CD4-positive, CD25-positive, alpha-beta regulatory T cell (primary cell): ENCODE results near the gene BAD. TPM values are rescaled to one million over a fixed set of nuclear protein-coding genes. Genes with fewer than 3 reads are reported as not detected.

Experiments
- ATAC-seq, 2 donors: fragments of 150-1000 bp; cut with Tn5 transposase; one replicate each; pipeline ENCODE4 v1.10.0; 2021; ENCODE audit warnings: low read depth in 2 of 2, moderate number of reproducible peaks in 2 of 2, moderate library complexity in 1 of 2
- DNase-seq, 3 donors: peaks; one replicate each; pipeline versions ENCODE4 v3.0.0 to v3.0.0-alpha.2; 2012 to 2022; ENCODE audit warnings: mixed read lengths in 1 of 3
- H3K27ac ChIP-seq: one replicate; pipeline ENCODE4 v1.7.0; 2013; ENCODE audit warnings: mild to moderate bottlenecking, low read length; ENCODE audit not compliant: insufficient read depth, poor library complexity, severe bottlenecking
- H3K27me3 ChIP-seq: one replicate; pipeline ENCODE4 v1.7.0; 2013; ENCODE audit warnings: low read length; ENCODE audit not compliant: control insufficient read depth, insufficient read depth
- H3K36me3 ChIP-seq: one replicate; pipeline ENCODE4 v1.7.0; 2013; ENCODE audit warnings: mild to moderate bottlenecking, low read length, moderate library complexity; ENCODE audit not compliant: control insufficient read depth, insufficient read depth
- H3K4me1 ChIP-seq: 2 replicates; pipeline ENCODE4 v1.7.0; 2013; ENCODE audit warnings: mild to moderate bottlenecking, low read length; ENCODE audit not compliant: insufficient read depth, control insufficient read depth, poor library complexity, severe bottlenecking
- H3K4me3 ChIP-seq: one replicate; pipeline ENCODE4 v1.7.0; 2013; ENCODE audit warnings: low read depth, mild to moderate bottlenecking, low read length, moderate library complexity
- H3K9me3 ChIP-seq, 2 experiments: 1 replicate in 1 of 2; 2 replicates in 1 of 2; pipeline ENCODE4 v1.7.0; 2013; ENCODE audit warnings: low read length in 2 of 2, mild to moderate bottlenecking in 1 of 2, moderate library complexity in 1 of 2; ENCODE audit not compliant: control insufficient read depth in 2 of 2
- H3K27ac Mint-ChIP-seq, 3 donors: one replicate each; pipeline ENCODE4 v1.8.0; 2020 to 2022; ENCODE audit warnings: mild to moderate bottlenecking in 3 of 3, mixed read lengths in 3 of 3, moderate library complexity in 2 of 3
- H3K27me3 Mint-ChIP-seq: one replicate; pipeline ENCODE4 v1.8.0; 2022; ENCODE audit warnings: mild to moderate bottlenecking, mixed read lengths
- H3K36me3 Mint-ChIP-seq: one replicate; pipeline ENCODE4 v1.8.0; 2020; ENCODE audit warnings: mixed read lengths
- H3K4me1 Mint-ChIP-seq, 4 donors: one replicate each; pipeline ENCODE4 v1.8.0; 2020 to 2022; ENCODE audit warnings: mixed read lengths in 4 of 4, mild to moderate bottlenecking in 1 of 4
- H3K4me3 Mint-ChIP-seq, 4 donors: one replicate each; pipeline ENCODE4 v1.8.0; 2020 to 2022; ENCODE audit warnings: mild to moderate bottlenecking in 4 of 4, mixed read lengths in 4 of 4, moderate library complexity in 3 of 4
- H3K9me3 Mint-ChIP-seq, 7 donors: one replicate each; pipeline ENCODE4 v1.8.0; 2020 to 2022; ENCODE audit warnings: mixed read lengths in 7 of 7, mild to moderate bottlenecking in 3 of 7, moderate library complexity in 2 of 7
- polyA plus RNA-seq, 4 donors: library from polyadenylated mRNA; unstranded; fragments of 300-500 nt; fragmentation: Illumina TruSeq; gene quantifications; one replicate each; pipeline ENCODE4 v1.2.3, GENCODE V29; 2021
- total RNA-seq: library from RNA; stranded (reverse); gene quantifications from one replicate; pipeline ENCODE4 v1.2.3, GENCODE V29; 2022

The BAD gene
- total and polyA plus RNA-seq, 5 donors from 2014 or later: 25.7 to 50.4 (median 43.8) TPM

- Mint-ChIP-seq H3K9me3 (peaks cover 0 to 2% (median 0%) of the 10 kb centered on the region in 7 donors), H3K4me3 (peak overlapping the region in 1 of 4 donors; percentile 61), H3K36me3 (peaks cover 2% of the 10 kb centered on the region), H3K27me3 (peaks cover 3% of the 10 kb centered on the region), H3K27ac (no peak overlapping the region), H3K4me1 (peaks cover 0 to 10% (median 5%) of the 10 kb centered on the region in 4 donors)
- Histone ChIP-seq H3K9me3 (no peaks in the 10 kb centered on the region), H3K27me3 (no peaks in the 10 kb centered on the region), H3K4me3 (no peak overlapping the region), H3K4me1 (peaks cover 12% of the 10 kb centered on the region), H3K27ac (no peak overlapping the region), H3K36me3 (peaks cover 14% of the 10 kb centered on the region)
- no peak for ATAC-seq
- DNase-seq: no peak
Observed at GRCh38 chr11:64275031-64275800, 9.2 kb downstream of the BAD start.

GRCh38 chr11:64269540-64270220 is 14.8 kb downstream of the BAD start:
- Histone ChIP-seq H3K9me3 (no peaks in the 10 kb centered on the region), H3K4me3 (peak overlapping the region; percentile 84), H3K27ac (peak overlapping the region; percentile 98), H3K36me3 (no peaks in the 10 kb centered on the region), H3K4me1 (peaks cover 27% of the 10 kb centered on the region), H3K27me3 (no peaks in the 10 kb centered on the region)
- Mint-ChIP-seq H3K4me1 (peaks cover 0 to 33% (median 18%) of the 10 kb centered on the region in 4 donors), H3K27ac (peak overlapping the region; percentile 96 to 99 (median 98)), H3K36me3 (no peaks in the 10 kb centered on the region), H3K4me3 (peak overlapping the region; percentile 92 to 97 (median 96)), H3K9me3 (peaks cover 0 to 3% (median 0%) of the 10 kb centered on the region in 7 donors), H3K27me3 (peaks cover 8% of the 10 kb centered on the region)
- peak; percentile 95 to 99 (median 96) for DNase-seq
- ATAC-seq: peak; percentile 72 to 75

- H3K4me3 Mint-ChIP-seq: peak overlapping the region; percentile 92 to 97 (median 96)
- peak in 1 of 3 donors; percentile 58 for DNase-seq
- Histone ChIP-seq H3K36me3 (no peaks in the 10 kb centered on the region), H3K27me3 (no peaks in the 10 kb centered on the region), H3K27ac (peak overlapping the region; percentile 98), H3K4me1 (peaks cover 27% of the 10 kb centered on the region), H3K4me3 (peak overlapping the region; percentile 59), H3K9me3 (no peaks in the 10 kb centered on the region)
- no peaks in the 10 kb centered on the region for H3K36me3 Mint-ChIP-seq
- H3K27me3 Mint-ChIP-seq: peaks cover 8% of the 10 kb centered on the region
- H3K4me1 Mint-ChIP-seq: peaks cover 0 to 33% (median 19%) of the 10 kb centered on the region in 4 donors
- peaks cover 0 to 3% (median 0%) of the 10 kb centered on the region in 7 donors for H3K9me3 Mint-ChIP-seq
- no peak for ATAC-seq
- peak overlapping the region; percentile 77 to 98 (median 95) for H3K27ac Mint-ChIP-seq
Observed at GRCh38 chr11:64268893-64269539, 15.4 kb downstream of the BAD start.

DNA sequence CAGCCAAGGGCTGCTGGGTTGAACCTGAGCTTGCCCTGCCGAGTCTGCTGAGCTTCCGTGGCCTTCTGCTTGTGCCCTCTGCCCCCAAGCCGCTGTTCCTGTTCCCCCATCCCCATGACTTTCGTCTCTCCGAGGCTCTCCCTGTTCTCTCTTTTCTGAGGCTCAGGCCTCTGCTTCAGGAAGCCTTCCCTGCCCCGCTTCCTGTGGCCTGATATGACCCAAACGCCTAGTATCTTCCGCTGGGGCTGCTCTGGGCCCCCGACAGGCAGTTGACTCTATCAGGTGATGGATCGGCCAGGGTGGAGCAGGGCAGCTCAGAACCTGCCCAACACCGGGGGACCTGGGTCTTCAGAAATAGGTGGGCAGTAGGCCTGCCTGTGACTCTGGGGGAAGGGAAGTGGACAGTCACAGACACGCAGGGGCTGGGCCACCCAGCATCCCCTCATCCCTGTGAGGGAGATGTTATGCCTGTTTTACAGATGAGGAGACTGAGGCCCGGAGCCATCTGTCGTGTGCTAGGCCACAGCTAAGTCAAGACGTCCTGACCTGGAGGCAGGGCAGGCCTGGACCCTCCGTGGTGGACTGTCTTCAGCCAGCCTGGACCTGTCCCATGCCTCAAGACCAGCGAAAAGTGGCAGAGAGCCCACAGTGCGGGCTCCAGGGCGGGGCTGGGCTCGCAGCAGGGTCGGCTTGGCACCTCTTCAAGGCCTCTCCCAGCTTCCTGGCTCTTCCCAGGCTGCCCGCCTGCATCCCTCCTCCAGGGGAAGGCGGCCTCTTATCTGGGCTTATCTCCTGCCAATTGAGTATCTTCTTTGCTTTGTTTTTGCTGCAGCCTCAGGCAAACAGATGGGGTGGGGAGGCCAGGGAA is 16.2 kb downstream of the BAD start:
- peaks cover 0 to 3% (median 0%) of the 10 kb centered on the region in 7 donors for H3K9me3 Mint-ChIP-seq
- peaks cover 0 to 33% (median 19%) of the 10 kb centered on the region in 4 donors for H3K4me1 Mint-ChIP-seq
- H3K9me3 ChIP-seq: no peaks in the 10 kb centered on the region
- no peaks in the 10 kb centered on the region for H3K36me3 ChIP-seq
- peak overlapping the region; percentile 98 for H3K27ac ChIP-seq
- no peaks in the 10 kb centered on the region for H3K36me3 Mint-ChIP-seq
- DNase-seq (no peak), ATAC-seq (no peak)
- peak overlapping the region; percentile 59 for H3K4me3 ChIP-seq
- H3K4me1 ChIP-seq: peaks cover 27% of the 10 kb centered on the region
- H3K27me3 ChIP-seq: no peaks in the 10 kb centered on the region
- H3K27me3 Mint-ChIP-seq: peaks cover 8% of the 10 kb centered on the region
- H3K27ac Mint-ChIP-seq: peak overlapping the region; percentile 92 to 98 (median 95)
- H3K4me3 Mint-ChIP-seq: peak overlapping the region; percentile 92 to 97 (median 96)

- peak overlapping the region in 2 of 3 donors; percentile 65 to 77 for H3K27ac Mint-ChIP-seq
- Histone ChIP-seq H3K4me3 (no peak overlapping the region), H3K4me1 (peaks cover 27% of the 10 kb centered on the region), H3K9me3 (no peaks in the 10 kb centered on the region), H3K36me3 (no peaks in the 10 kb centered on the region), H3K27ac (no peak overlapping the region), H3K27me3 (no peaks in the 10 kb centered on the region)
- H3K36me3 Mint-ChIP-seq: no peaks in the 10 kb centered on the region
- H3K9me3 Mint-ChIP-seq: peaks cover 0 to 3% (median 0%) of the 10 kb centered on the region in 7 donors
- peaks cover 0 to 33% (median 19%) of the 10 kb centered on the region in 4 donors for H3K4me1 Mint-ChIP-seq
- no peak for DNase-seq
- no peak for ATAC-seq
- H3K27me3 Mint-ChIP-seq: peaks cover 8% of the 10 kb centered on the region
- H3K4me3 Mint-ChIP-seq: peak overlapping the region in 2 of 4 donors; percentile 78 to 96
Observed at GRCh38 chr11:64267207-64267945, 17.1 kb downstream of the BAD start.

- Mint-ChIP-seq H3K4me1 (peaks cover 0 to 28% (median 15%) of the 10 kb centered on the region in 4 donors), H3K27me3 (peaks cover 8% of the 10 kb centered on the region), H3K36me3 (no peaks in the 10 kb centered on the region), H3K27ac (no peak overlapping the region), H3K9me3 (peaks cover 0 to 3% (median 0%) of the 10 kb centered on the region in 7 donors), H3K4me3 (no peak overlapping the region)
- H3K4me3 ChIP-seq: no peak overlapping the region
- ATAC-seq (no peak), DNase-seq (no peak)
- H3K36me3 ChIP-seq: no peaks in the 10 kb centered on the region
- H3K9me3 ChIP-seq: no peaks in the 10 kb centered on the region
- no peaks in the 10 kb centered on the region for H3K27me3 ChIP-seq
- no peak overlapping the region for H3K27ac ChIP-seq
- H3K4me1 ChIP-seq: peaks cover 21% of the 10 kb centered on the region
Observed at GRCh38 chr11:64266339-64266738, 18.1 kb downstream of the BAD start.
